Activated CD8-positive, alpha-beta memory T cell treated with anti-CD3 and anti-CD28 coated beads, Interleukin-2, amount 10 ng/mL, durations not matched to agents 7 days and 5 days (primary cell): Measurements from ENCODE around the gene TEKT3. TPM values are rescaled to one million over a fixed set of nuclear protein-coding genes. Genes with fewer than 3 reads are reported as not detected.

Source experiments
- ATAC-seq: fragments of 150-1000 bp; cut with Tn5 transposase; one replicate; pipeline ENCODE4 v1.10.0; 2021; ENCODE audit warnings: moderate library complexity
- CTCF ChIA-PET: fragments of 350-600 bp; sonication (Branson Sonifier 250); formaldehyde crosslinking; loops from one replicate; lab custom pipeline; 2021; ENCODE audit warnings: antibody characterized with exemption; lab: Charles Lee
- DNase-seq: peaks from one replicate; pipeline ENCODE4 v3.0.0-alpha.2; 2020
- H3K27ac Mint-ChIP-seq: one replicate; pipeline ENCODE4 v1.8.0; 2021; ENCODE audit warnings: mild to moderate bottlenecking, mixed read lengths
- H3K27me3 Mint-ChIP-seq: one replicate; pipeline ENCODE4 v1.8.0; 2021; ENCODE audit warnings: mixed read lengths
- H3K36me3 Mint-ChIP-seq: one replicate; pipeline ENCODE4 v1.8.0; 2021; ENCODE audit warnings: mild to moderate bottlenecking, mixed read lengths
- H3K4me1 Mint-ChIP-seq: one replicate; pipeline ENCODE4 v1.8.0; 2021; ENCODE audit warnings: mixed read lengths
- H3K4me3 Mint-ChIP-seq: one replicate; pipeline ENCODE4 v1.8.0; 2021; ENCODE audit warnings: mild to moderate bottlenecking, moderate library complexity, mixed read lengths
- H3K9me3 Mint-ChIP-seq: one replicate; pipeline ENCODE4 v1.8.0; 2022; ENCODE audit warnings: low read depth, mixed read lengths
- total RNA-seq, 2 experiments: library from RNA; stranded (reverse); gene quantifications; one replicate each; pipeline ENCODE4 v1.2.3, GENCODE V29; 2021

Gene TEKT3
- total RNA-seq, 2 experiments from 2014 or later: not detected

DNA sequence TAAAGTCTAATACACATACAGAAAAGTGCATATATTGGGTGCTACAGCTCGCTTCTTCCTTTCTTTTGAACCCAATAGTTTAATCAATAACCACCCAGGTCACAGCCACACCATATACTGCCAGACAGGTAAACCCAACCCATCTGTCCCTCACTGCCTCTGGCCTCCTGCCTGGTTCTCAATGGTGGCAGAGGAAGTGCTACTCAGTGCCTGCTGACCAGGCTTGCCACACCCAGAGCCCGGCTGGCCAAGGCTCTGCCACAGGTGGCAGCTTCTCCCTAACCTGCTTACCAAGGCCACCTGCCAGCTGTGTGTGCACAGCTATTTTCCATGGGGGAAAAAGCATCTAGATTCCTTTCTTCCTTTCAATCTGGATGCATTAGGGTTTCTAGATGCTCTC is 76.9 kb downstream of the TEKT3 start:
- H3K4me3 Mint-ChIP-seq: no peak overlapping the region
- no peak for ATAC-seq
- DNase-seq: no peak
- no peaks in the 10 kb centered on the region for H3K36me3 Mint-ChIP-seq
- H3K4me1 Mint-ChIP-seq: peaks cover 8% of the 10 kb centered on the region
- H3K27ac Mint-ChIP-seq: no peak overlapping the region
- CTCF ChIA-PET: no interaction called here
- H3K27me3 Mint-ChIP-seq: peaks cover 88% of the 10 kb centered on the region
- no peaks in the 10 kb centered on the region for H3K9me3 Mint-ChIP-seq

DNA sequence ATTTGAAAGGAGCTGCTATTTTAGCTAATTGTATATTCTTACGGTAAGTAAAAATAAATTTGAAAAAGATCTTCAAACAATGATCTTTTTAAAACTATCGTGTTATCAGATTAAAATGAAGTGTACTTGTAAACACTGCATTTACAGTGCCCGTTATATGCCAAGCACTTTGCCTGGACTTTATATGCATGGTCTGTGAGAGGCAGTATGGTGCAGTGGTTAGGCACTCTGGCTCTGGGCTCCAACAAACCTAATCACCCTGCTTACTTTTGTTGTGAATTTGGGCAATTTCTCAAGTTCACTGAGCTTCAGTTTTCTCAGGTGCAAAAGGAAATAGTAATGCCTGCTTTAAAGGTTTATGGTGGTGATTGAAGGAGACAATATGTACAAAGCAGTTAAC is 77.7 kb downstream of the TEKT3 start:
- Mint-ChIP-seq H3K27me3 (peaks cover 89% of the 10 kb centered on the region), H3K27ac (no peak overlapping the region), H3K4me1 (peaks cover 8% of the 10 kb centered on the region), H3K4me3 (no peak overlapping the region), H3K9me3 (no peaks in the 10 kb centered on the region), H3K36me3 (no peaks in the 10 kb centered on the region)
- CTCF ChIA-PET: no interaction called here
- DNase-seq (no peak), ATAC-seq (no peak)

DNA sequence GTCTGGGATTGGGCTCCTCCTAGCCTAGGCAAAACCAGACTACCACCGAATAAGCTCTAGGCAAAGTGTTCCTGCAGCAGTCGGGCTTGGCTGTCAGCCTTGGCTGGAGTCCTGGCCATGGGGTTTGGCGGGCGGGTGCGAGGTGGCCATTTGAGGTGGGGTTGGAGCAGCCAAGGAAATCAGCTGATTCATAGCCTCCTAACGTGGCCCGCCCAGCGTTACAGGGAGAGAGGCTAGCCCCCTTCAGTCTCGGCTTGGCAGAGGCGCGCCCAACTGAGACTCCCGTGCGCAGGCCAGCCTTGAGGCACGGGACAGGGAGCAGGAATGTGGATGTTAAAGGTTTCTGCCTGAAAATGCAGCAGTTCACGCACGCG is 78.2 kb downstream of the TEKT3 start:
- DNase-seq: no peak
- ATAC-seq: no peak
- peaks cover 94% of the 10 kb centered on the region for H3K27me3 Mint-ChIP-seq
- no peak overlapping the region for H3K4me3 Mint-ChIP-seq
- CTCF ChIA-PET: interaction anchor here (1.2 kb wide), 1 partner anchor 9 kb away, joined by 3 read pairs; no protein-coding TSS in a partner anchor
- H3K36me3 Mint-ChIP-seq: no peaks in the 10 kb centered on the region
- H3K4me1 Mint-ChIP-seq: peaks cover 8% of the 10 kb centered on the region
- no peak overlapping the region for H3K27ac Mint-ChIP-seq
- no peaks in the 10 kb centered on the region for H3K9me3 Mint-ChIP-seq

DNA sequence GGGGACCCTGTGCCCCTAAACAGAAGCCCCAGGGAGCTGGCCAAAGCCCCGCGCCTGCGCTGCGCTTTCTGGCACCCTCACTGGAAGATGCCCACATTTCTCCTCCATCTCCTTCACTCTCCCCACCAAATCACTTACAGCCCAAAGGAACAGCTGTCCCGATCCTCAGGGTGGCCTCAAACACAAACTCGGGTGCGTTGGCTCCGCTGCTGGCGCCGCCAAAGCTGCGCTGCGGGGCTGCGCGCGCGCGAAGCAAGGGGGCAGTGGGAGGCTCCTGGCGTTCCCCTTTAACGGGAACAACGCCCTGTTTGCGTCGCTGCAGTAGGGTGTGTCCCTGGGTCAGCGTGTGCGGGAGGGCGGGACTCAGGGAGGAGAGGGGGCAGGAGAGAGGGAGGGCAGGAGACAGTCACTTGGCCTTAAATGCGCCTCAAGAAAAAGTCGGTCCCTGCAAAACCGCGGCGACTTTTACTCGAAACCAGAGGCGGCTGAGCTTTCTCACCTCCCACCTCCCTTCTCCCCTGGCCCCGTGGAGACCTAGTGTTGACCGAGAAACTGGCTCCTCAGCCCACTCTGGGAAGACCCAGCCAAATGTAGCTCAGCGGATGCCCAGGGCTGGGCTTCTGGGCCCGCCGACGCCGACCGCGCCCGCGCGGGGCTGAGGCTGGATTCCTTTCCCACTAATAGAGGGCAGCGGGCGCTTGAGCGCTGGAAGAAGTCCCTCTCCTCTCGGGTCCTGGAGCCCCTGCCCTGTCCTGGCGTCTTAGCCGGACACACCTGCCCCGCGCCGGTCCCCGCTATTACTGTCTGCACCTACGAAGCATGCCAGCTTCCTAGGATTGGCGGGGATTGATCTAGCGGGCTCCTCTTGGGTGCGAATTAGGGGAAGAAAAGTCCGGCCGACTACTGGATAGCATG is 78.8 kb downstream of the TEKT3 start:
- DNase-seq (no peak), ATAC-seq (no peak)
- Mint-ChIP-seq H3K4me3 (no peak overlapping the region), H3K27me3 (peaks cover 95% of the 10 kb centered on the region), H3K4me1 (peaks cover 10% of the 10 kb centered on the region), H3K27ac (no peak overlapping the region), H3K9me3 (no peaks in the 10 kb centered on the region), H3K36me3 (no peaks in the 10 kb centered on the region)
- CTCF ChIA-PET: interaction anchor here (0.8 to 1.2 kb wide), 2 partner anchors 10 to 15 kb away, joined by 3 read pairs; no protein-coding TSS in a partner anchor

DNA sequence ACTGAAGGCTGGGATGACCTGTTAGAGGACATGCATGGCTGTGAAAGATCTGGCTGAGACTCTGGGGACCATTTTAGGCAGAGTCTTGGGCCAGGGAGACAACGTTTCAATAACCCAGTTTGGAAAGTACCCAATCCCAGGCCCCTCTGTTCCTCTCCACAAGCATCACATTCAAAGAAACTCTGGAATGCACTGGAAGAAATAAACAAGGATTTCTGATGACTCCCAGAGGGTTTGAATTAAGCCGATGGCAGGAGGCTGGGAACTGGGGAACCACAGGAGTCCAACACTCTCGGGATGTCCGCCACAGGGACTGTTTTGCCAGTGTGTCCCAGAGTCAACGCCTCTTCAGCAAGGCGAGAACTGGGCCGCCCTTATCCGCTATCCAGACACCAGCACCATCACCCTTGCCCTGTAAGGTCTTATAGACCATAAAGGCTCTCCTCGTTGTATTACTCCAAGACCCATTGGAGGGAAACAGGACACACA is 79.6 kb downstream of the TEKT3 start:
- CTCF ChIA-PET: interaction anchor here (0.7 to 0.8 kb wide), 2 partner anchors 13 to 14 kb away, joined by 3 read pairs; no protein-coding TSS in a partner anchor
- Mint-ChIP-seq H3K27ac (no peak overlapping the region), H3K9me3 (no peaks in the 10 kb centered on the region), H3K36me3 (no peaks in the 10 kb centered on the region), H3K4me3 (no peak overlapping the region), H3K4me1 (peaks cover 17% of the 10 kb centered on the region), H3K27me3 (peaks cover 93% of the 10 kb centered on the region)
- ATAC-seq (no peak), DNase-seq (no peak)

DNA sequence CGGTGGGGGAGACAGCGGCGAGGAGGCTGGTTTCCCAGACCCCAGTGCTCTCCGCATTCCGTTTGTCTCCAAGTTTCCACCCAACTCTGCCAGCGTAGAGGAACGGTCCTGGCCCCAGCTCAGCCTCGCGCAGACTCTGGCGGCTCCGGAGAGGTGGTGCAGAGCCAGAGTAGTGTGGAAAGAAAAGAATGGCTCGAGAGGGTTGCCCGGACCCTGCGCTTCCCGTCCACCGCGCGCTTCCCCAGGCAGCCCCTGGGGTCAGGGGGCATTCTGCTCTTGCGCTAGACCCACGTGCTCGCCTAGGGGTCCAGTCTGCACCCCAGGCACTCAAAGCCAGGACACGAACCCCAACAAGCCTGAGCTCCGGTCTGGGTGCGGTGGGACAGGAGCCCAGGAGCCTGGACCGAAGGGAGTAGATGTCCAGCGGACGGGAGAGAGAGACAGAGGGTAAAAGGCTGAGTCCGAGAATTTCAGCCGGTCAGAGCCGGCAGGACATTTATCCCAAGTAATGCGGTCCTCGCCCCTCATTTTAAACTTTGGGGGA is 80.1 kb downstream of the TEKT3 start:
- H3K4me3 Mint-ChIP-seq: peak overlapping the region; percentile 66
- CTCF ChIA-PET: interaction anchor here (0.6 to 0.7 kb wide), 2 partner anchors 13 to 737 kb away, joined by 3 read pairs; no protein-coding TSS in a partner anchor

DNA sequence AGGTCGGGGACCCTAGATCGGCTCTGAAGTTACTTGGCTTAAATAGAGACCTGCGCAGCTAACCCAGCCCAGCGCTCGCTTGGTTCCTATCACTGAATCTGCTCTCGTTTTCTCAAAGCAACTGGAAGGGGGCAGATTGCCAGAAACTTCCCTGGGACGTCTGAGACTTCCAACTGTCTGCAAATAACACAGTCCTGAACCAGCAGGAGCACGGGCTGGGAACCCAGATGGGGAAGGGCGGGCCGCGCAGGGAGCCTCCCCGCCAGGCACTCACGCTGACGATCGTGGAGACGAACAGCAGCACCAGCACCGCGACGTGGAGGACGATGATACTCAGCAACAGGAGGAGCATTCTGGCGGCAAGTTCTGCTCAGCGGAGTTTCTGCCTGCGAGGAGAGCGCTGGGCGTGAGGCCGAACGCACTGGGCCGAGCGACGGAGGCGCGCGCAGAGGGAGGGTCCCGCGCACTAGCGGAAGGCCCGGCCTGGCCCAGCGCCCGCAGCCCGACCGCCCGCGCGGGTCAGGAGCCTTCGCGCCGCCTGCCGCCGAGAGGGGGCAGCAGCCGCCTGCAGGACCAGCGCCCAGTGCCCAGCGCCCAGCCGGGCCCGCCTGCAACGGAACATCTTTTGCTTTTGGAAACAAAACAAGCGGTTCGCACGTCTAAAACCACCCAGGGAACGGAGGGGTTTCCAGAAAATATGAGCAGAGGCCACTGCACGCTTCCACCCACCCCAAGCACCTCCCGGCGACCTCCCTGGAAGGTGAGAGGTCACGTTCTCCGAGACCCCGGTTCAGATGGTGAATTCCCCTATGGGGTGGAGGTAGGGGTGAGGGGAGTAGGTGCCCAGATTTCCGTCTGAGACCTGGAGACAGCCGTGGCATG is 80.8 kb downstream of the TEKT3 start:
- peaks cover 17% of the 10 kb centered on the region for H3K4me1 Mint-ChIP-seq
- DNase-seq: peak; percentile 70
- H3K27ac Mint-ChIP-seq: no peak overlapping the region
- ATAC-seq: peak; percentile 93
- CTCF ChIA-PET: interaction anchor here (0.6 kb wide), 1 partner anchor 738 kb away, joined by 3 read pairs; no protein-coding TSS in a partner anchor
- H3K4me3 Mint-ChIP-seq: peak overlapping the region; percentile 66
- H3K36me3 Mint-ChIP-seq: no peaks in the 10 kb centered on the region
- no peaks in the 10 kb centered on the region for H3K9me3 Mint-ChIP-seq
- peaks cover 90% of the 10 kb centered on the region for H3K27me3 Mint-ChIP-seq

More for the DNA sequence above, 80.1 kb downstream of the TEKT3 start:
- Mint-ChIP-seq H3K4me1 (peaks cover 17% of the 10 kb centered on the region), H3K27ac (no peak overlapping the region), H3K9me3 (no peaks in the 10 kb centered on the region), H3K36me3 (no peaks in the 10 kb centered on the region), H3K27me3 (peaks cover 92% of the 10 kb centered on the region)
- ATAC-seq (peak; percentile 9), DNase-seq (no peak)

DNA sequence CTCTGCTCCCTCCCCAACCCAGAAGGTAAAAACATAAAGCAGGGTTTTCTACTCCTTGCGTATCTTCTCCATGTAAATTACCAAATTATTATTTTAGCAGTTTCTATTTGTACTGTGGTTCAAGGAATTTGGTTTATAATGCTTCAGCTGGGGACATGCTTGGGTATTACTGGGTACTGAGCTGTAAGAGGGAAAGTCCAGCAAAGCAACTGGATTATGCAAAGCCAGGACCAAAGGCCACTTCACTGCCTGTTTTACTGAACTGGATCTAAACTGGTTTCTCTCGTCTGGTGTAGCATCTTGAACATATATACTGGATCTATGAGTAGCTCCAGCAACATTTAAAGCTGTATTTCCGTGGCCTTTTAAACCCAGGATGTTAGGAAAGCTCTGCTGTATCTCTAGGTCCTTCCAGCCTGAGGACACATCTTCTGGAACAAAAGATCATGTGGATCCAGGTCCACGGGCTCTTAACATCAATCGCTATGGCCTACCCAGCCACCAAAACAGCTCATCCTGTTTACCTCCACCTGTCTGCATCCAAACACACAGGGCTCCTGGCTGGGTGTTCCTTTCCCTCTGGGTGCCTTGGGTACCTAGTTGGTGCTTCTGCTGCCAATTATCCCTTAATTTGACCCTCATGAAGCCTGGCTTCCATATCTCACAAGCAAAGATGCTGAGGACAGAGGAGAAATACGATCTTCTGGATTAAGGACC is 83.4 kb downstream of the TEKT3 start:
- H3K4me3 Mint-ChIP-seq: no peak overlapping the region
- CTCF ChIA-PET: interaction anchor here (0.8 to 3.6 kb wide), 8 partner anchors 9 to 741 kb away, joined by 3 to 29 read pairs (median 4); partner anchors contain the start of genes TTC19 and ZSWIM7
- DNase-seq (no peak), ATAC-seq (no peak)
- peaks cover 73% of the 10 kb centered on the region for H3K27me3 Mint-ChIP-seq
- no peaks in the 10 kb centered on the region for H3K36me3 Mint-ChIP-seq
- peaks cover 17% of the 10 kb centered on the region for H3K4me1 Mint-ChIP-seq
- no peaks in the 10 kb centered on the region for H3K9me3 Mint-ChIP-seq
- H3K27ac Mint-ChIP-seq: no peak overlapping the region

DNA sequence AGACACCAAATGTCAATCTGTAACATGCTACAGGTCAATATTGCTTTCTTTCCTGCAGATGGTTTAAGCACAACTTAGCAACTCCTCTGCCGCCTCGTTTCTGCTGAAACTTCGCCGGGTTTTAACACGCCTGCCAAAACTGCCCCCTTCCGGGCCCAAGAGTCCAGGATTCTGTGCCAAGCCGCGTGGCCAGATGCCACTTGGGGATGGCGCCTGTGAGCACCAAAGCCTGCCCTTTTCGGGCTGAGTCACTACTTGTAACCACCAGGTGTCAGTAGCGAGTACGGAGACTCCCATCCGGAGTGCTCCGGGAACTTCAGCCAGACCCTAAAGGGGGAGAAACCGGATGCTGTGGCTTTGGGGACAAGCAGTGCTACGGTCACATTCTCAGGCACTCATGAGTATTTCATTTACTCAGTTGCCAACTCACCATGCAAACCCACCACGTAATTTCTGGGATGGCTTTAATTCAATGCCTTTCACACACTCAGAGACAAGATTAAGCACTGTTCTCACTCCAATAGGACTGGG is 84.1 kb downstream of the TEKT3 start:
- DNase-seq (peak; percentile 75), ATAC-seq (peak; percentile 54)
- peaks cover 69% of the 10 kb centered on the region for H3K27me3 Mint-ChIP-seq
- CTCF ChIA-PET: interaction anchor here (1.1 to 3.6 kb wide), 7 partner anchors 9 to 742 kb away, joined by 3 to 29 read pairs (median 6); partner anchors contain the start of genes TTC19 and ZSWIM7
- H3K27ac Mint-ChIP-seq: no peak overlapping the region
- H3K36me3 Mint-ChIP-seq: no peaks in the 10 kb centered on the region
- H3K9me3 Mint-ChIP-seq: no peaks in the 10 kb centered on the region
- peaks cover 16% of the 10 kb centered on the region for H3K4me1 Mint-ChIP-seq
- no peak overlapping the region for H3K4me3 Mint-ChIP-seq

DNA sequence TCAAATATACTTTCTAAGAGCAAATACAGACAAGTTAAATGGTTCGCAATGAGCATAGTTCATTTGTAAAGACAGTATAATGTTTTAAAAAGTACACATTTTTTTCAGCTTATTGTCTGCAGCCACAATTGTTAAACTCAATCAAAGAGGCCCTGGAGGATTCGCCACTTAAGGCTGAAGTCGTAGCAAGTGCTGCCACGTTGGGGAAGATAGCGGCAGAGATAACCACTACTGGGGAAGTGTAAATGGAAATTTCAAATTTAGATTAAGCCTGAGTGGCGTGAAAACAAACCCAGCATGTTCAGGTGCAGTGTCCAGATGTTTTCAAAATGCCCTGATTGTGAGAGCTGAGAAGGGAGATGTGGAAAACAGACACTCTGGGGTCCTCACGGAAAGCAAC is 84.7 kb downstream of the TEKT3 start:
- Mint-ChIP-seq H3K27ac (no peak overlapping the region), H3K4me1 (peaks cover 14% of the 10 kb centered on the region), H3K9me3 (no peaks in the 10 kb centered on the region), H3K36me3 (no peaks in the 10 kb centered on the region), H3K27me3 (peaks cover 65% of the 10 kb centered on the region), H3K4me3 (no peak overlapping the region)
- DNase-seq (no peak), ATAC-seq (no peak)
- CTCF ChIA-PET: interaction anchor here (1.5 to 3.6 kb wide), 3 partner anchors 8 to 245 kb away, joined by 9 to 29 read pairs (median 10); no protein-coding TSS in a partner anchor

DNA sequence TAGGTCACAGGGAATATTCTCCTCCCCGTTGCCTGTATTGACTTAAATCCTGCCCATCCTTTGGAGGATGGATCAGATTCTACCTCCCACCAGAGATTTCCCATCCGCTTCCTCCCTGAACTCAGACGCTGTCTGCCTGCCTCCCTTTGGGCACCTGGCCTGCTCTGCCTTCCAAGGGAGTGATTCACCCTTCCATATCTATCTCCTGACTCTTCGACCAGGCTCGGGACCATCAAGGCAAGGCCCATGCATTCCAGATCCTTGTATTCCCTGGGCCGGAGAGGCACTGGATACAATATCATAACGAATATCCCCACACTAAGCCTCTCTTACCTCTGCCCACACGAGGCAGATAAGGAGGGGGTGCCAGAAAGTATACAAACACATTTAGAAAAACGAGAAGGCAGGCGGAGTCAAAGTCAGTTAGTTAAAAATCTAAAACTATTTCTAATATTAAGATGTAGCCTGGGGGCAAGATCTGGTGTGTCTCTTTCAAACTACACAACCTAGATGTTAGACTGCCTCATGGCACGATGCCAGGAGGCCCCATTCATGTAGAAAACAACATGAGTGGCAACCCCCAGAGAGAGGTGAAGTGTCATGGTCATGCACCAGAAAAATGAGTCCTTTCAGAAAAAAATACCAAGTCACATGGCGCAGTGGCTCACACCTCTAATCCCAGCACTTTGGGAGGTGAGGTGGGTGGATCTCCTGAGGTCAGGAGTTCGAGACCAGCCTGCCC is 85.5 kb downstream of the TEKT3 start:
- Mint-ChIP-seq H3K9me3 (no peaks in the 10 kb centered on the region), H3K4me3 (no peak overlapping the region), H3K36me3 (no peaks in the 10 kb centered on the region), H3K27me3 (peaks cover 58% of the 10 kb centered on the region), H3K4me1 (peaks cover 14% of the 10 kb centered on the region), H3K27ac (no peak overlapping the region)
- DNase-seq (no peak), ATAC-seq (no peak)
- CTCF ChIA-PET: interaction anchor here (1.5 to 3.6 kb wide), 2 partner anchors 9 to 246 kb away, joined by 9 to 29 read pairs; no protein-coding TSS in a partner anchor
